A673 (cell line): ENCODE data around the gene ADAT1.

Source experiments
- EZH2 ChIP-seq: fragments of 200-600 bp; sonication (generic); IDR thresholded peaks from 2 replicates; pipeline ENCODE4 v1.6.1; 2017; ENCODE audit warnings: borderline replicate concordance, low read depth, mild to moderate bottlenecking, mixed read lengths, antibody characterized with exemption, low read length; ENCODE audit not compliant: poor library complexity, severe bottlenecking
- TF ChIP-seq, protein P1 (sequence below): fragments of 300-800, 200-600 bp; sonication (generic); conservative IDR thresholded peaks from 2 replicates; pipeline ENCODE4 v1.5.1; 2017; ENCODE audit warnings: low read depth, mild to moderate bottlenecking, antibody characterized with exemption, low read length, moderate library complexity, mixed read lengths

DNA sequence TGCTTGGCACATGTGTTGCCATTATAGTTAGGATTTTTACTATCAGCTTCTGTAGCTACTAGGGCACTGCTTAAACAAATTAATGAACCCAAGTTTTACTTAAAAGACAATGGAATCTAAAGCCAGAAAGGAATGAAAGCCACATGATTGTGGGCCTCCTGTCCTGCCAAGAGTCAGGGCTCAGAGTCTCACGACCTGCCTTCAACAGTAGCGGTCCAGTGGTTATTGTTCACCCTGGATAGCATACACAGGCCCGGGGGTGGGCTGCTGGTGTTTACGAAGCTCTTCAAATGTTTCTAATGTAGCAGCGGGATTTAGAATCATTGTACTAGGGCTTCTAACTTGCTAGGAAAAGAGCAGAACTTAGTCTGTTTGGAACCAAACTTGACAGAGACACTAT lies 49.1 kb downstream of the ADAT1 start:
- TF ChIP-seq, protein P1, sequence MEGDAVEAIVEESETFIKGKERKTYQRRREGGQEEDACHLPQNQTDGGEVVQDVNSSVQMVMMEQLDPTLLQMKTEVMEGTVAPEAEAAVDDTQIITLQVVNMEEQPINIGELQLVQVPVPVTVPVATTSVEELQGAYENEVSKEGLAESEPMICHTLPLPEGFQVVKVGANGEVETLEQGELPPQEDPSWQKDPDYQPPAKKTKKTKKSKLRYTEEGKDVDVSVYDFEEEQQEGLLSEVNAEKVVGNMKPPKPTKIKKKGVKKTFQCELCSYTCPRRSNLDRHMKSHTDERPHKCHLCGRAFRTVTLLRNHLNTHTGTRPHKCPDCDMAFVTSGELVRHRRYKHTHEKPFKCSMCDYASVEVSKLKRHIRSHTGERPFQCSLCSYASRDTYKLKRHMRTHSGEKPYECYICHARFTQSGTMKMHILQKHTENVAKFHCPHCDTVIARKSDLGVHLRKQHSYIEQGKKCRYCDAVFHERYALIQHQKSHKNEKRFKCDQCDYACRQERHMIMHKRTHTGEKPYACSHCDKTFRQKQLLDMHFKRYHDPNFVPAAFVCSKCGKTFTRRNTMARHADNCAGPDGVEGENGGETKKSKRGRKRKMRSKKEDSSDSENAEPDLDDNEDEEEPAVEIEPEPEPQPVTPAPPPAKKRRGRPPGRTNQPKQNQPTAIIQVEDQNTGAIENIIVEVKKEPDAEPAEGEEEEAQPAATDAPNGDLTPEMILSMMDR = no peak
- no peak for TF ChIP-seq EZH2
